Common myeloid progenitor, CD34-positive (primary cell): ENCODE measurements around the gene RAB4A.

Source experiments
- CTCF ChIA-PET: fragments of 350-600 bp; sonication (Branson Sonifier 250); formaldehyde crosslinking; loops from one replicate; lab custom pipeline; 2021; ENCODE audit warnings: antibody characterized with exemption; lab: Charles Lee
- POLR2A ChIA-PET: fragments of 350-600 bp; sonication (Branson Sonifier 250); formaldehyde crosslinking; loops from one replicate; lab custom pipeline; 2021; ENCODE audit warnings: antibody characterized with exemption; lab: Charles Lee
- DNase-seq, 3 donors: peaks; one replicate each; pipeline versions ENCODE4 v3.0.0 to v3.0.0-alpha.2; 2013
- H3K27ac ChIP-seq, 2 experiments: 1 replicate in 1 of 2; 2 replicates in 1 of 2; pipeline ENCODE4 v1.7.0; 2013; ENCODE audit warnings: inconsistent platforms in 2 of 2, low read length in 2 of 2, mild to moderate bottlenecking in 2 of 2, low read depth in 1 of 2, moderate library complexity in 1 of 2; ENCODE audit not compliant: severe bottlenecking in 2 of 2, insufficient read depth in 1 of 2, poor library complexity in 1 of 2
- H3K27me3 ChIP-seq, 5 experiments: replicated peaks in 2 of 5; 1 replicate in 3 of 5; 2 replicates in 2 of 5; pipeline versions ENCODE4 v1.6.1 to v1.7.0; 2013; ENCODE audit warnings: low read length in 4 of 5, mild to moderate bottlenecking in 2 of 5, moderate library complexity in 2 of 5, inconsistent platforms in 1 of 5; ENCODE audit not compliant: insufficient read depth in 5 of 5, control insufficient read depth in 4 of 5
- H3K36me3 ChIP-seq, 4 experiments: 1 replicate in 2 of 4; 2 replicates in 2 of 4; pipeline versions ENCODE4 v1.6.1 to v1.7.0; 2013; ENCODE audit warnings: low read length in 3 of 4, control low read depth in 1 of 4, mild to moderate bottlenecking in 1 of 4; ENCODE audit not compliant: control insufficient read depth in 4 of 4, insufficient read depth in 4 of 4
- H3K4me1 ChIP-seq, 4 experiments: 1 replicate in 3 of 4; 2 replicates in 1 of 4; pipeline versions ENCODE4 v1.6.1 to v1.7.1; 2013; ENCODE audit warnings: low read length in 3 of 4, mild to moderate bottlenecking in 3 of 4, control low read depth in 1 of 4, inconsistent platforms in 1 of 4, moderate library complexity in 1 of 4; ENCODE audit not compliant: control insufficient read depth in 4 of 4, insufficient read depth in 4 of 4; ENCODE audit errors: control extremely low read depth in 1 of 4
- H3K4me3 ChIP-seq, 7 experiments: 1 replicate in 4 of 7; 2 replicates in 3 of 7; pipeline versions ENCODE4 v1.5.1 to v1.7.0; 2013; ENCODE audit warnings: mild to moderate bottlenecking in 7 of 7, low read length in 6 of 7, moderate library complexity in 6 of 7, inconsistent platforms in 2 of 7, low read depth in 2 of 7, control low read depth in 1 of 7; ENCODE audit not compliant: insufficient read depth in 4 of 7, control insufficient read depth in 1 of 7; ENCODE audit errors: extremely low read depth in 1 of 7
- H3K9me3 ChIP-seq, 5 experiments: 1 replicate in 4 of 5; 2 replicates in 1 of 5; pipeline versions ENCODE4 v1.6.1 to v1.7.1; 2013; ENCODE audit warnings: low read length in 4 of 5, mild to moderate bottlenecking in 2 of 5, inconsistent platforms in 1 of 5, low read depth in 1 of 5, moderate library complexity in 1 of 5; ENCODE audit not compliant: control insufficient read depth in 4 of 5, insufficient read depth in 2 of 5; ENCODE audit errors: control extremely low read depth in 1 of 5
- WGBS: methylation state at CpG from one replicate; pipeline ENCODE4 v1.1.5; 2013; ENCODE audit not compliant: insufficient coverage; 5-methylcytosine and 5-hydroxymethylcytosine counted together

RAB4A gene

DNA sequence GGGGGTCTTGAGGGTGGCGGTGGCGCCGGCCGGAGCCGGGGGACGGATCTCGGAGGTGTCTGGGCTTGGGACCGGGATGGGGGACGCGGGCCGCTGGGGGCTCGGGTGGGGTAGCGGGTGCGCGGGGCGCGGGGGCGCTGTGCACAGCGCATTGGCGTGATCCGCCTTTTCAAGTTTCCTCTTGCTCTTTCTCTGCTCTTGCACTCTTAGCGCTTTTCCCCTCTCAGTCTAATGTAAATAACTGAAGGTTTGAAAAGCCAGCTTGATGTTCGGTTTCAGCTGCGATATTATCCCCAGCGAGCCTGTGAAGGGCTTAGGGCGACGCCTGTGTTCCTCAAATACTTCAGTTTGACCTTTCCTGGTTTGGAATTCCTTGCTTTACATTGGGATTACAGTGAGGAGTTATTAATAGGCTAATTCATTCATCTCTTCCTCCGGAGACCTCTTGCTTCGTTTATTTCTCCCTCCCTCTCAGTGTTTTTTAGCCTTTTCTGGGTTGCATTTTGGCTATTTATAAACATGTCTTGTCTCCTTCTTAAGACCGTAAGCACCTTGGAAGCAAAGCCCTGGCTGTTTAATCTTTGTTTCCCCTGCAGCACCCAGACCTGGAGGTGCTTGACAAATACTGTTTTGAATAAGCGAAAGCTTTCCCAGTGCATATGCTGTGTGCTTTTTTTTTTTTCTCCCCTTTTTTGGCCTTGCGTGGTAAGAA lies 693 bp downstream of the RAB4A start:
- Histone ChIP-seq H3K36me3 (no peaks in the 10 kb centered on the region), H3K4me1 (peaks cover 16 to 30% (median 23%) of the 10 kb centered on the region in 4 experiments), H3K9me3 (peaks cover 0 to 5% (median 0%) of the 10 kb centered on the region in 5 experiments), H3K4me3 (peak overlapping the region; percentile 82 to 97 (median 86)), H3K27me3 (no peaks in the 10 kb centered on the region), H3K27ac (peak overlapping the region in 1 of 2 experiments; percentile 74)
- POLR2A ChIA-PET = interaction anchor here (0.5 kb wide), 1 partner anchor 571 kb away, joined by 3 read pairs; no protein-coding TSS in a partner anchor
- CTCF ChIA-PET = interaction anchor here (0.6 to 1.2 kb wide), 4 partner anchors 9 to 16 kb away, joined by 3 to 6 read pairs (median 3); no protein-coding TSS in a partner anchor
- 1% methylated on average over 12 of the region's 32 CpGs for WGBS
- peak; percentile 49 to 78 (median 74) for DNase-seq

DNA sequence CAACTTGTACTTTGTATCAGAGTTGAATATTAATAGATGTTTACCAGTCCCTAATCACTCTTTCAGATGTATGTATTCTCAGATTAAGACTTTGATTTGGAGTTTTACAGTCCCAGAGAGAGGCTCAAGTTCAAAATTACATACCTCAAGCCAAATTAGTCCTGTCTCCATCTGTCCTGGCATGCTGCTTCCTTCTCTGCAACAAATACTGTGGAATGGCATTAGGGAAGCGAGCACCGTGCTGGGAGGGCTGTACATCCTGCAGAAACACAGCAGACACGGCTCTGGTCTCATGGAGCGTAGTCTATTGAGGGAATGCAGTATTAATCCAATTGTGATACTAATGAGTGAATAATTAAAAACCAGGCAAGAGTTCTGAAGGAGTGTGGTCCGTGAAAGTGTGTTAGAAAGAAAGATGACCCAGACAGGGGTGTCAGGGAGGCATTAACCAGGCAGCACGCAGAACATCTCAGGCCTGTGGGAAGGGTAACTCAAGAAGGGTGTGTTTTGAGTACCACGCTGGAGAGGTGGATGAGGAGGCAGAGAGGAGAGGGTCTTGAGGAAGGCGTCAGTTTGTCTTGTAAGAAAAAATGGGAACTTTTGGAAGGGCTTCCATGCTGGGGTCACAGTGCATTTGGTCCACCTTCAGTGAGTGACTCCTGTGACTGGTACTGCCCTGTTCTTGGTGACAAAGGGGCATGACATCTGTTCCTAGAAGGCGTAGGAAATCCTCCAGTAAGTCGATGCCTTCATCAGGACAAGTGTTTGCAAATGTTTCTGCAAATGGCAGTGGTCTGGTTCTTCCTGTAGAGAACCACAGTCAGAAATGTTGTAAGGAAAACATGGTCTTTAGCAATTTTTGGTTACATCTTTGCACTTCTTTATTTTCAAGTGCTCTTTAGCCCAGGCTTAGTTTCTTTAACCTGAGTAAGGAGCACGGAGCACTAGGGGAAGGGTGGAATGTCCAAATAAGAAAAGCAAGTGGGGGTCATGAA lies 1.6 kb downstream of the RAB4A start:
- peaks cover 0 to 1% (median under 1%) of the 10 kb centered on the region in 4 experiments for H3K36me3 ChIP-seq
- peak overlapping the region in 6 of 7 experiments; percentile 82 to 97 (median 87) for H3K4me3 ChIP-seq
- H3K9me3 ChIP-seq = peaks cover 0 to 2% (median 0%) of the 10 kb centered on the region in 5 experiments
- CTCF ChIA-PET = interaction anchor here (1.0 to 1.8 kb wide), 3 partner anchors 9 to 10 kb away, joined by 3 to 5 read pairs (median 3); no protein-coding TSS in a partner anchor
- WGBS = 64% methylated on average over 10 of the region's 11 CpGs
- POLR2A ChIA-PET = interaction anchor here (0.5 kb wide), 1 partner anchor 572 kb away, joined by 3 read pairs; no protein-coding TSS in a partner anchor
- peaks cover 16 to 30% (median 23%) of the 10 kb centered on the region in 4 experiments for H3K4me1 ChIP-seq
- DNase-seq = no peak
- H3K27ac ChIP-seq = peak overlapping the region in 1 of 2 experiments; percentile 74
- no peaks in the 10 kb centered on the region for H3K27me3 ChIP-seq

DNA sequence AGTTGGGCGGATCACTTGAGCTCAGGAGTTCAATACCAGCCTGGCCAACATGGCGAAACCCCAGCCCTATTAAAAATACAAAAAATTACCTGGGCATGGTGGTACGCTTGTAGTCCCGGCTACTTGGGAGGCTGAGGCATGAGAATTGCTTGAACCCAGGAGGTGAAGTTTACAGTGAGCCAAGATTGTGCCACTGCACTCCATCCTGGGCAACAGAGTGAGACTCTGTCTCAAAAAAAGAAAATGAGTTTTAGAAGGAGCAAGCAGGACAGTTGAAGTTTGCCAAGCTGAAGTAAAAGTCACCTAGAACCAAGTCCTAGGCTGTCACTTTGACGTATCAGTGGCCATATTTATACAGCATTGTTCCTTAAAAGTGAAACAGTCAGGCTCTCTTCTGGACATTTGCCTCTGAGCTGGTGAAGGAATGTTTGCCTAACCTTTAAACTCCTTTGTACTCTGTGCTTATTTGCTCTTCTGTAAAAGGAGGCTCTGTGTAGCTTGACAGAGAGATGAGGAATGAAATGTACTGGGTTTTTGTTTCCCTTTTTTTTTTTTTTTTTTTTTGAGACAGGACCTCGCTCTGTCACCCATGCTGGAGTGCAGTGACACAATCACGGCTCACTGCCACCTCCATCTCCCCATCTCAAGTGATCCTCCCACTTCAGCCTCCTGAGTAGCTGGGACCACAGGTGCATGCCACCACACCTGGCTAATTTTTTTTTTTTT lies 2.8 kb downstream of the RAB4A start:
- Histone ChIP-seq H3K9me3 (no peaks in the 10 kb centered on the region), H3K27me3 (no peaks in the 10 kb centered on the region), H3K4me1 (peaks cover 21 to 40% (median 30%) of the 10 kb centered on the region in 4 experiments), H3K4me3 (no peak overlapping the region), H3K36me3 (peaks cover 0 to 3% (median 2%) of the 10 kb centered on the region in 4 experiments), H3K27ac (no peak overlapping the region)
- DNase-seq = no peak
- ChIA-PET CTCF (interaction anchor here (0.6 to 1.8 kb wide), 4 partner anchors 8 to 178 kb away, joined by 3 to 5 read pairs (median 4); no protein-coding TSS in a partner anchor), POLR2A (interaction anchor here (0.7 kb wide), 1 partner anchor 816 kb away, joined by 3 read pairs; no protein-coding TSS in a partner anchor)
- WGBS = 95% methylated on average over 7 of the region's 7 CpGs

- peaks cover 0 to 3% (median 2%) of the 10 kb centered on the region in 4 experiments for H3K36me3 ChIP-seq
- no peak for DNase-seq
- ChIA-PET CTCF (no interaction called here), POLR2A (no interaction called here)
- no peaks in the 10 kb centered on the region for H3K27me3 ChIP-seq
- peaks cover 23 to 51% (median 38%) of the 10 kb centered on the region in 4 experiments for H3K4me1 ChIP-seq
- no peaks in the 10 kb centered on the region for H3K9me3 ChIP-seq
- no peak overlapping the region for H3K4me3 ChIP-seq
- WGBS = 100% methylated on average over 2 of the region's 2 CpGs
- H3K27ac ChIP-seq = no peak overlapping the region
These were observed 4.1 kb downstream of the RAB4A start for GRCh38 chr1:229275005-229275404.

DNA sequence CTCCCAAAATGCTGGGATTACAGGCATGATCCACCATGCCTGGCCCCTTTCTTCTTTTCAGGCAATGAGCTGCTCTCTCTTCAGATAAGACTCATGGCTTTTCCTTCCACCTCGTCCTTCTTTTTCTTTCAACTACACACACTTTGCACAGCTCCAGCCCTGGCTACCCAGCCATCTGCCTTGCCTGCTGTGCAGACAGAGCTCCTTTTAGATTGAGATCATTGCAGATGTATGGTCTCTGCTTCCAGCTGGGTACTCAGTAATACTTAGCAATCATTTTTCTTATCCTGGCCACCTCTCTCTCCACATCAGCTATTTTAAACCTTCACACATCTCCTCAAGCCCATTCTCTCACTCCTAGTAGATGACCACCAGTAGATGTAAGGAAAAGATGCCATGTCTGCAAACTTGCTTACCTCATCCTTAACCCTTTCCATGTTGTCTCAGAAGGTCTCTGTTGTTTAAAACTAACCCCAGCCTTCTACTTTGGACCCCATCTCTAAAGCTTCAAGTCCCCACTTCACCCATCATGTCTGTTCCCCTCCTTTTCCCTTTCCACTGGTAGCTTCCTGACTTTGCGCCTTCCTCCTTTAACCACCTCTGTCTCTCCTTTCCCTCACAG lies 7.3 kb downstream of the RAB4A start:
- Histone ChIP-seq H3K36me3 (peaks cover 3 to 7% (median 5%) of the 10 kb centered on the region in 4 experiments), H3K9me3 (peaks cover 0 to 7% (median 0%) of the 10 kb centered on the region in 5 experiments), H3K4me3 (peak overlapping the region in 2 of 7 experiments; percentile 4 to 16), H3K4me1 (peaks cover 16 to 48% (median 26%) of the 10 kb centered on the region in 4 experiments), H3K27me3 (no peaks in the 10 kb centered on the region), H3K27ac (no peak overlapping the region)
- ChIA-PET POLR2A (no interaction called here), CTCF (interaction anchor here (0.9 to 1.8 kb wide), 5 partner anchors 9 to 21 kb away, joined by 3 to 6 read pairs (median 4); no protein-coding TSS in a partner anchor)
- DNase-seq = peak in 1 of 3 donors; percentile 20
- WGBS = 87% methylated on average over 2 of the region's 2 CpGs

GRCh38 chr1:229279242-229279641 lies 8.3 kb downstream of the RAB4A start:
- 90% methylated on average over 3 of the region's 3 CpGs for WGBS
- no peaks in the 10 kb centered on the region for H3K27me3 ChIP-seq
- no peak for DNase-seq
- POLR2A ChIA-PET = no interaction called here
- peaks cover 0 to 7% (median 0%) of the 10 kb centered on the region in 5 experiments for H3K9me3 ChIP-seq
- CTCF ChIA-PET = interaction anchor here (1.1 kb wide), 1 partner anchor 13 kb away, joined by 3 read pairs; no protein-coding TSS in a partner anchor
- H3K4me3 ChIP-seq = no peak overlapping the region
- H3K27ac ChIP-seq = no peak overlapping the region
- H3K36me3 ChIP-seq = peaks cover 3 to 10% (median 5%) of the 10 kb centered on the region in 4 experiments
- peaks cover 16 to 40% (median 22%) of the 10 kb centered on the region in 4 experiments for H3K4me1 ChIP-seq
